ENCODE measurements around the gene FYN. TPM values are rescaled to one million over a fixed set of nuclear protein-coding genes. Genes with fewer than 3 reads are reported as not detected.

Gene FYN
- polyA plus RNA-seq, 2 of the 4 experiments (the other 2 are of a cell fraction), result 3.5 to 3.7 TPM

- ChIA-PET POLR2A (no interaction called here), CTCF (no interaction called here)
- no peak overlapping the region for H3K27ac ChIP-seq
- ATAC-seq (no peak), FAIRE-seq (no peak), DNase-seq (ENCODE audit: low read depth in 1 of 2, low spot score in 1 of 2) (no peak)
- no peak overlapping the region for H3K4me3 ChIP-seq
- H3K9me3 ChIP-seq, result no peaks in the 10 kb centered on the region
- WGBS (ENCODE audit: missing lambda C conversion rate), result 0% methylated on average over 2 of the region's 2 CpGs
- no peak overlapping the region for H3K4me2 ChIP-seq
- no peaks in the 10 kb centered on the region for H3K4me1 ChIP-seq
- no peak for TF ChIP-seq CBX8 (IDR thresholded peaks at IDR 0.05)
- TF ChIP-seq, protein P1, sequence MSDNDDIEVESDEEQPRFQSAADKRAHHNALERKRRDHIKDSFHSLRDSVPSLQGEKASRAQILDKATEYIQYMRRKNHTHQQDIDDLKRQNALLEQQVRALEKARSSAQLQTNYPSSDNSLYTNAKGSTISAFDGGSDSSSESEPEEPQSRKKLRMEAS (IDR thresholded peaks at IDR 0.05), result no peak
- TF ChIP-seq HOXB5 (CRISPR knock-in tag; IDR thresholded peaks at IDR 0.05), result no peak
- no peak for TF ChIP-seq GATA3 (IDR thresholded peaks at IDR 0.05; ENCODE audit: borderline replicate concordance)
- TF ChIP-seq RNF2 (IDR thresholded peaks at IDR 0.05; ENCODE audit: borderline replicate concordance, low read depth), result no peak
- TF ChIP-seq MAZ (IDR thresholded peaks at IDR 0.05; ENCODE audit: borderline replicate concordance, low read depth, low read length), result no peak
- TF ChIP-seq FOSB (CRISPR knock-in tag; IDR thresholded peaks at IDR 0.05), result no peak
- TF ChIP-seq FOXS1 (CRISPR knock-in tag; IDR thresholded peaks at IDR 0.05), result no peak
- no peak for TF ChIP-seq ZFP36 (IDR thresholded peaks at IDR 0.05; ENCODE audit: borderline replicate concordance, partially characterized antibody)
- TF ChIP-seq, protein P2, sequence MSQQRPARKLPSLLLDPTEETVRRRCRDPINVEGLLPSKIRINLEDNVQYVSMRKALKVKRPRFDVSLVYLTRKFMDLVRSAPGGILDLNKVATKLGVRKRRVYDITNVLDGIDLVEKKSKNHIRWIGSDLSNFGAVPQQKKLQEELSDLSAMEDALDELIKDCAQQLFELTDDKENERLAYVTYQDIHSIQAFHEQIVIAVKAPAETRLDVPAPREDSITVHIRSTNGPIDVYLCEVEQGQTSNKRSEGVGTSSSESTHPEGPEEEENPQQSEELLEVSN (IDR thresholded peaks at IDR 0.05; ENCODE audit: borderline replicate concordance, low read depth), result no peak
- TF ChIP-seq KDM1A (IDR thresholded peaks at IDR 0.05; ENCODE audit: low read depth), result no peak
- no peak for TF ChIP-seq RARB (CRISPR knock-in tag; IDR thresholded peaks at IDR 0.05)
- no peak for TF ChIP-seq ATOH8 (CRISPR knock-in tag; IDR thresholded peaks at IDR 0.05; ENCODE audit: low read depth)
- TF ChIP-seq RCOR1 (IDR thresholded peaks at IDR 0.05; ENCODE audit: low read depth, low read length), result no peak
These were observed 43.3 kb downstream of the FYN start for GRCh38 chr6:111829998-111830397.

DNA sequence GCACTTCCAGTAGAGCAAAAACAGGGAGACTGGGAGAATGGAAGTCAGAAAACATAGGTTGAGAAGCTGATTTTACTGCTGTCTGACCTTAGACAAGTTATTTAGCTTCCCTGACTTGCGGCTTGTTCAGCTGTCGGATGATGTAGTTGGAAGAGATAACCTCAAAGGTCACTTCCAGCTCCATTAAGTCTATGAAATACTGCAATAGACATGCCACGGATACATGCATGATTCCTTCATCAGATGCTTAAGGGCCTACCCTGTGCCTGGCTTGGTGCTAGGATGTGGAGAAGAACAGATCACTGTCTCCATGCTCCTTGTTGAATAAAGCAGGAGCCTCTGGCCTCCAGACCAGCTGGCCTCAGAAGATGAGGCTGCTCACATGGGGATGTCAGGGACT lies 43.7 kb downstream of the FYN start:
- POLR2A ChIA-PET, result no interaction called here
- FAIRE-seq, result no peak
- CTCF ChIA-PET, result no interaction called here

DNA sequence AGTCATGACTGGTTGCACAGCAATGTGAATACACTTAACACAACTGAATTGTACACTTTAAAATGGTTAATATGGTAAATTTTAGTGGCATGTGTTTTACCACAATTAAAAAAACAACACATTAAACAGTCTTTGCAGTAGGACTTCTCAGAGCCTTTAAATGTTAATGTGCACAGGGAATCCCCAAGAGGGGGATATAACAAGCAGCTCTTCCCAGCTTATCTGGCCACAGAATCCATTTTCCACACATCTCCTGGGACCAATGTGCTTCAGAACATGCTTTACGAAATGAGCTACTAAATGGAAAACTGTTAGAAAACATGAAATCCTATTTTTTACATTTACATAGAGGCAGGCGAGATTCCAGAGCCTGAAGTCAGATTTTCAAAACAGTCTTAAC lies 44.4 kb downstream of the FYN start:
- no peaks in the 10 kb centered on the region for H3K9me3 ChIP-seq
- DNase-seq (ENCODE audit: low read depth in 1 of 2, low spot score in 1 of 2), result no peak
- 57% methylated on average over 2 of the region's 2 CpGs for WGBS (ENCODE audit: missing lambda C conversion rate)
- no peak for FAIRE-seq
- POLR2A ChIA-PET, result no interaction called here
- H3K27ac ChIP-seq, result no peak overlapping the region
- no peak overlapping the region for H3K4me2 ChIP-seq
- H3K4me3 ChIP-seq, result no peak overlapping the region
- ATAC-seq, result no peak
- H3K4me1 ChIP-seq, result no peaks in the 10 kb centered on the region; the same call in 2 of the 3 replicates
- no peak for TF ChIP-seq GATA3 (IDR thresholded peaks at IDR 0.05; ENCODE audit: borderline replicate concordance)
- TF ChIP-seq, protein P3, sequence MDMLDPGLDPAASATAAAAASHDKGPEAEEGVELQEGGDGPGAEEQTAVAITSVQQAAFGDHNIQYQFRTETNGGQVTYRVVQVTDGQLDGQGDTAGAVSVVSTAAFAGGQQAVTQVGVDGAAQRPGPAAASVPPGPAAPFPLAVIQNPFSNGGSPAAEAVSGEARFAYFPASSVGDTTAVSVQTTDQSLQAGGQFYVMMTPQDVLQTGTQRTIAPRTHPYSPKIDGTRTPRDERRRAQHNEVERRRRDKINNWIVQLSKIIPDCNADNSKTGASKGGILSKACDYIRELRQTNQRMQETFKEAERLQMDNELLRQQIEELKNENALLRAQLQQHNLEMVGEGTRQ (IDR thresholded peaks at IDR 0.05), result no peak
- TF ChIP-seq NR3C1 (IDR thresholded peaks at IDR 0.05), result no peak
- TF ChIP-seq NPAS2 (CRISPR knock-in tag; IDR thresholded peaks at IDR 0.05; ENCODE audit: borderline replicate concordance), result no peak
- TF ChIP-seq RAD21 (conservative IDR thresholded peaks at IDR 0.05 in 1 of 2, IDR thresholded peaks at IDR 0.05 in 1 of 2), result no peak
- TF ChIP-seq RFX5 (IDR thresholded peaks at IDR 0.05), result no peak
- TF ChIP-seq MAZ (IDR thresholded peaks at IDR 0.05; ENCODE audit: borderline replicate concordance, low read depth, low read length), result no peak
- no peak for TF ChIP-seq KDM5A (IDR thresholded peaks at IDR 0.05)
- TF ChIP-seq, protein P4, sequence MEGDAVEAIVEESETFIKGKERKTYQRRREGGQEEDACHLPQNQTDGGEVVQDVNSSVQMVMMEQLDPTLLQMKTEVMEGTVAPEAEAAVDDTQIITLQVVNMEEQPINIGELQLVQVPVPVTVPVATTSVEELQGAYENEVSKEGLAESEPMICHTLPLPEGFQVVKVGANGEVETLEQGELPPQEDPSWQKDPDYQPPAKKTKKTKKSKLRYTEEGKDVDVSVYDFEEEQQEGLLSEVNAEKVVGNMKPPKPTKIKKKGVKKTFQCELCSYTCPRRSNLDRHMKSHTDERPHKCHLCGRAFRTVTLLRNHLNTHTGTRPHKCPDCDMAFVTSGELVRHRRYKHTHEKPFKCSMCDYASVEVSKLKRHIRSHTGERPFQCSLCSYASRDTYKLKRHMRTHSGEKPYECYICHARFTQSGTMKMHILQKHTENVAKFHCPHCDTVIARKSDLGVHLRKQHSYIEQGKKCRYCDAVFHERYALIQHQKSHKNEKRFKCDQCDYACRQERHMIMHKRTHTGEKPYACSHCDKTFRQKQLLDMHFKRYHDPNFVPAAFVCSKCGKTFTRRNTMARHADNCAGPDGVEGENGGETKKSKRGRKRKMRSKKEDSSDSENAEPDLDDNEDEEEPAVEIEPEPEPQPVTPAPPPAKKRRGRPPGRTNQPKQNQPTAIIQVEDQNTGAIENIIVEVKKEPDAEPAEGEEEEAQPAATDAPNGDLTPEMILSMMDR (IDR thresholded peaks at IDR 0.05), result no peak
- CTCF ChIA-PET, result no interaction called here

More for the DNA sequence above, 43.7 kb downstream of the FYN start:
- DNase-seq (ENCODE audit: low read depth in 1 of 2, low spot score in 1 of 2) (no peak), ATAC-seq (no peak)
- H3K27ac ChIP-seq, result no peak overlapping the region
- TF ChIP-seq ZFP36 (IDR thresholded peaks at IDR 0.05; ENCODE audit: borderline replicate concordance, partially characterized antibody) (no peak), FOSB (CRISPR knock-in tag; IDR thresholded peaks at IDR 0.05) (no peak), RAD21 (conservative IDR thresholded peaks at IDR 0.05 in 1 of 2, IDR thresholded peaks at IDR 0.05 in 1 of 2) (no peak), RFX5 (IDR thresholded peaks at IDR 0.05) (no peak), PHF8 (IDR thresholded peaks at IDR 0.05; ENCODE audit: borderline replicate concordance, low read depth) (no peak), HOXB13 (CRISPR knock-in tag; IDR thresholded peaks at IDR 0.05; ENCODE audit: low read depth) (no peak), CEBPB (IDR thresholded peaks at IDR 0.05) (no peak), MAZ (IDR thresholded peaks at IDR 0.05; ENCODE audit: borderline replicate concordance, low read depth, low read length) (no peak), HOXA7 (CRISPR knock-in tag; IDR thresholded peaks at IDR 0.05) (no peak)
- no peaks in the 10 kb centered on the region for H3K9me3 ChIP-seq
- no peak overlapping the region for H3K4me2 ChIP-seq
- WGBS (ENCODE audit: missing lambda C conversion rate), result 83% methylated on average over 3 of the region's 3 CpGs
- no peak overlapping the region for H3K4me3 ChIP-seq
- H3K4me1 ChIP-seq, result no peaks in the 10 kb centered on the region
